Measurements from ENCODE around the gene DYNLL2.

- TF ChIP-seq, protein P1, sequence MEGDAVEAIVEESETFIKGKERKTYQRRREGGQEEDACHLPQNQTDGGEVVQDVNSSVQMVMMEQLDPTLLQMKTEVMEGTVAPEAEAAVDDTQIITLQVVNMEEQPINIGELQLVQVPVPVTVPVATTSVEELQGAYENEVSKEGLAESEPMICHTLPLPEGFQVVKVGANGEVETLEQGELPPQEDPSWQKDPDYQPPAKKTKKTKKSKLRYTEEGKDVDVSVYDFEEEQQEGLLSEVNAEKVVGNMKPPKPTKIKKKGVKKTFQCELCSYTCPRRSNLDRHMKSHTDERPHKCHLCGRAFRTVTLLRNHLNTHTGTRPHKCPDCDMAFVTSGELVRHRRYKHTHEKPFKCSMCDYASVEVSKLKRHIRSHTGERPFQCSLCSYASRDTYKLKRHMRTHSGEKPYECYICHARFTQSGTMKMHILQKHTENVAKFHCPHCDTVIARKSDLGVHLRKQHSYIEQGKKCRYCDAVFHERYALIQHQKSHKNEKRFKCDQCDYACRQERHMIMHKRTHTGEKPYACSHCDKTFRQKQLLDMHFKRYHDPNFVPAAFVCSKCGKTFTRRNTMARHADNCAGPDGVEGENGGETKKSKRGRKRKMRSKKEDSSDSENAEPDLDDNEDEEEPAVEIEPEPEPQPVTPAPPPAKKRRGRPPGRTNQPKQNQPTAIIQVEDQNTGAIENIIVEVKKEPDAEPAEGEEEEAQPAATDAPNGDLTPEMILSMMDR (IDR thresholded peaks at IDR 0.05): no peak
- no peak for TF ChIP-seq EZH2phosphoT487 (IDR thresholded peaks at IDR 0.05)
- TF ChIP-seq EZH2 (IDR thresholded peaks at IDR 0.05): no peak
These were observed 9.0 kb downstream of the DYNLL2 start for GRCh38 chr17:58092101-58092796.
